D721Med (cell line): ENCODE data around the gene BBS9.

Source experiments
- DNase-seq: peaks from one replicate; pipeline ENCODE4 v3.0.0; 2011; ENCODE audit warnings: low spot score; ENCODE audit not compliant: insufficient read length
- FAIRE-seq: peaks from 2 replicates; lab custom pipeline; 2011; peaks lifted over from hg19 to GRCh38; lab: Jason Lieb, UNC
- TF ChIP-seq, protein P1 (sequence below): IDR thresholded peaks from 2 replicates; pipeline ENCODE4 v1.5.1; 2012; ENCODE audit warnings: mild to moderate bottlenecking, control low read depth; ENCODE audit not compliant: insufficient read depth; ENCODE audit errors: missing control alignments

The BBS9 gene

GRCh38 chr7:33650828-33651227 lies 521.5 kb downstream of the BBS9 start:
- TF ChIP-seq, protein P1, sequence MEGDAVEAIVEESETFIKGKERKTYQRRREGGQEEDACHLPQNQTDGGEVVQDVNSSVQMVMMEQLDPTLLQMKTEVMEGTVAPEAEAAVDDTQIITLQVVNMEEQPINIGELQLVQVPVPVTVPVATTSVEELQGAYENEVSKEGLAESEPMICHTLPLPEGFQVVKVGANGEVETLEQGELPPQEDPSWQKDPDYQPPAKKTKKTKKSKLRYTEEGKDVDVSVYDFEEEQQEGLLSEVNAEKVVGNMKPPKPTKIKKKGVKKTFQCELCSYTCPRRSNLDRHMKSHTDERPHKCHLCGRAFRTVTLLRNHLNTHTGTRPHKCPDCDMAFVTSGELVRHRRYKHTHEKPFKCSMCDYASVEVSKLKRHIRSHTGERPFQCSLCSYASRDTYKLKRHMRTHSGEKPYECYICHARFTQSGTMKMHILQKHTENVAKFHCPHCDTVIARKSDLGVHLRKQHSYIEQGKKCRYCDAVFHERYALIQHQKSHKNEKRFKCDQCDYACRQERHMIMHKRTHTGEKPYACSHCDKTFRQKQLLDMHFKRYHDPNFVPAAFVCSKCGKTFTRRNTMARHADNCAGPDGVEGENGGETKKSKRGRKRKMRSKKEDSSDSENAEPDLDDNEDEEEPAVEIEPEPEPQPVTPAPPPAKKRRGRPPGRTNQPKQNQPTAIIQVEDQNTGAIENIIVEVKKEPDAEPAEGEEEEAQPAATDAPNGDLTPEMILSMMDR: no peak
- DNase-seq (no peak), FAIRE-seq (no peak)

- no peak for DNase-seq
- no peak for FAIRE-seq
- TF ChIP-seq, protein P1: no peak
These were observed 522.7 kb downstream of the BBS9 start for GRCh38 chr7:33651998-33652515.

GRCh38 chr7:33654676-33655075 lies 525.3 kb downstream of the BBS9 start:
- DNase-seq: no peak
- FAIRE-seq: no peak
- TF ChIP-seq, protein P1: no peak
